ENCODE data around the gene GRIP1.

Gene GRIP1

DNA sequence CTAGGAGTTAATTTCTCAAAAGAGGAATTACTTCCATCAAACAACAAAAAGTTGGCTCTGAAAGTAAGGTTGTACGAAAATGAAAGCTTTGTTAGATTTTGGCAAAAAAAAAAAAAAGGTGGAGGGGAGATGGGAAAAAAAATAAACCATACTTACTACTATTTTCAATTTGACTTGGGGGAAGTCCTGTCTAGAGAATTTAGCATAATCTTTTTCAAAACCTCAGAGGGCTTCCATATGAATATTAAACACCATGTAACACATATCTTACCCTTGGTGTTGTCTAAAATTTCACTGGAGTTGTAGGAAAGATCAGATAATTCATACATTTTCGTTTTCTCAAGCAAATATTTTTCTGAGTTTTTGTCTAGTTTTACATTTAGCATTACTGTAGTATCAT is 17.5 kb downstream of the GRIP1 start:
- FAIRE-seq: no peak

DNA sequence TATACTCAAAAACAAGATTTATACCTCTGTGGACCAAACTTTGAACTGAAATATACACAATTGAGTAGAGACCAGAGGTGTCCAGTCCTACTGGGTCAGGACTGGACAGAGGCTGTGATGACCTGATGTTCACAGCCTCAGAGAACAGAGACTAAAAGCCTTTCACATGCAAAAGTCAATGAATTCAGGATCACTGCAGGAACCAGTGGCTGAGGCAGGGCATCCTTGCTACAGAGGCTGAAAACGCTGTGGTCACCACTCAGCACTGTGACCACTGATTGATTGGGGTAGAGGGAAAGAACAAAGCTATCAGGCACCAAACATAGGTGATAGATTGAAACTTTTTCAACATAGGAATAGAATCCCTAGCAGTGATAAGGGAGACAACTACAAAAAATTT is 25.1 kb downstream of the GRIP1 start:
- no peak for FAIRE-seq
- no peak for DNase-seq (ENCODE audit: insufficient read length, low spot score)

More for the DNA sequence above, 17.5 kb downstream of the GRIP1 start:
- no peak for DNase-seq (ENCODE audit: insufficient read length, low spot score)

DNA sequence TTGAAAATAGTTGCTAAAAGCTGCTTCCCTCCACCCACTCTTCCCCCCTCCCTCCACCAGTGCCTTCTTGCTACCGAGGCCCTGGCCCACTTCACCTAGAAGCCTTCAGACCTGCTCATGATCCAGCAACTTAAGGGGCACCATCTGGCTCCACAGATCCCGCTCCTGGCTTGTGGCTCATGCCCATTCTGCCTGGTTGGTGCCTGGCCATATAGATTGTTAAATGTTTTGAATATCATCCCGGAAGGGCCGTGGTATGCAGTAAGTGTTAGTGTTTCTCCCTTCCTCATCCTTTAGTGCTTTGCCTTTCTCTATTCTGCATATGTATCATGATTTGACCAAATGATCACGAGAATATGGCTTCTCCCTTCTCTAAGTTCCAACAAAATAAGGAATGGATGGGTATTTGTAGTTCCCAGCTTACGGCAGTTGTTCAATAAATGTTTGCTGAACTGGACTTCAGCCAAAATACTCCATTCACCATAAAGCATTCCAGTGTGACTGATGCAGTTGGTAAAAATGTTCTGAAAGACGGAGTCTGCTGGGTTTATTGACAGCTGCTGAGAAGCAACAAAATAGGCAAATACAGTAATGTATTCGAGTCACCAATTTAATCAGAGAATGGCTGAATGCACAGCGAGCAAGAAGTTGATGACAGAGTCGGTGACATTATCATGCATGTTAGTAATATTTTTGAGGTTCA is 30.7 kb downstream of the GRIP1 start:
- no peak for DNase-seq (ENCODE audit: insufficient read length, low spot score)
- FAIRE-seq: no peak

DNA sequence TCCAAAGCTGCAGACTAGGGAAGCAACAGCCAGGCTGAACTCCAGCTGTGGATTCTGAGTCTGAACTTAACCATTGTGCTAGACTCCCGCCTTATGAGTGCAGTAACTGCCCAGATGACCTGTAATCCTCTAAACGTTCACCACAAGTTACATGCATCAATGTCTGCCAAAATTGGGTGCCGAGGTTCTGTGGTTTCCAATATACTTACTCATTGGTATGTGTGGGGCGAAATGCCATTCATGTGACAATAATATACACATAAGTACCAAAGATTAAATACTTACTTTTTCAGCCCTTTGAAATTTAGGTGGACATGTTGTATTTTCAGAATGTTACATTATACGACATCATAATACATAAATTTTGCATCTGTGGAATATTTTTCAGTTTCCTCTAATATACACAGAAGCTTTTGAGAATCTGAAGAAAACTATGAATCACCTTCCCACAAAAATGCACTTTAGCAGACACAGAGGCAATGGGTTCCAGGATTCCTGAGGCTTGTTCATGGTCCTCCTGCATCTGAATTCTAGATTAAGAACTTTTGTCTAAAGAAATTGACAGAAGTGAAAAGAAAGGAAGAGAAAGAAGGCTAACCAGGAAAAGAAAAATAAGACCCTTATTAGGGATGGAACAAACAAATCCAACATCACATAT is 31.7 kb downstream of the GRIP1 start:
- FAIRE-seq: no peak
- DNase-seq (ENCODE audit: insufficient read length, low spot score): peak; percentile 45

DNA sequence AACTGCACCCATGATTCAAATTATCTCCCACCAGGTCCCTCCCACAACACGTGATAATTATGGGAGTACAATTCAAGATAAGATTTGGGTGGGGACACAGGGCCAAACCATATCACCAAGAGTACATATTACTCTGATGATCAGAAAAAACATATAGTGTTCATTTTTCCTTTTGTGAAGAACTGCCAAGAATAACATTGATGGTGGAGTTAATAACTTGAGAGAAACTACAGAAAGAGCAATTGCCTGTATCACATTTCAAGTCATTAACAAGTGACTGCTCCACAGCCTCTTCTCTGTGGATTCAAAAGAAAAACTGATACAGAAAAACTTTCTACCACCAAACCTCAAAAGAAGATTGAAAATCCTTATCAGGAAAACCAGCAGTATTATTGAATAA is 34.7 kb downstream of the GRIP1 start:
- FAIRE-seq (no peak), DNase-seq (ENCODE audit: insufficient read length, low spot score) (no peak)

DNA sequence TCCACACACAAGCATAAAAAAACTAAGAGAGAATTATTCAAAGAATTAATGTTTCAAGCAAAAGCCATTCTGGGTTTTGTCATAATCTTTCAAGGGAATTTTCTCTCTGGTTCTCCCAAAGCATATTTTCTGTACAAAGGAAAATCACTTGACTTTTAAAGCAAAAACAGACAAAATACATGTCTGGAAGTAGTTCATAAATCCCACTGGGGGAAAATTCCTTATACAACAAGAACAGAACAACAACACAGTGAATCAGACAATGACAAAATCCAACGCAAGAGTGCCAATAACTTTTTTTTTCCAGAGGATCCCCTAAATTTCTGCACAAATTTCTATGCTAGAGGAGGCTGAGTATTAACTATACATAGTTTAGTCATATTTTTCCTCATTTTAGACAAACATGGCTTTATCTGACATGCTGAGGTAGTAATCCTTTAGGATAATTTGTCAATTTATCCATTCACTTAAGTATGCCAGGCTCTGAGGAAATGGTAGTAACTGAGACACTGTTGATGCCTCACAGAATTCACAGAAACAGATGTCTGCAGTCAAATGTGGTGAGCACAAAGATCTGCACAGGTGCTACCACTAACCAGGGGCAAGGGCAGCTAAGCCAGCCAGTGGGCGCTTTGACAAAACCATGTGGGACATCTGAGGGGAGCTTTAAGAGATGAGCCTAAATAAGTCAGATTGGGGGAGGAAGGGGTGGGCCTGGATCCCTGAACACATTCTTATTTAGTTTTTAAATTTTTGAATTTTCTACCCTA is 38.0 kb downstream of the GRIP1 start:
- no peak for DNase-seq (ENCODE audit: insufficient read length, low spot score)
- FAIRE-seq: no peak

DNA sequence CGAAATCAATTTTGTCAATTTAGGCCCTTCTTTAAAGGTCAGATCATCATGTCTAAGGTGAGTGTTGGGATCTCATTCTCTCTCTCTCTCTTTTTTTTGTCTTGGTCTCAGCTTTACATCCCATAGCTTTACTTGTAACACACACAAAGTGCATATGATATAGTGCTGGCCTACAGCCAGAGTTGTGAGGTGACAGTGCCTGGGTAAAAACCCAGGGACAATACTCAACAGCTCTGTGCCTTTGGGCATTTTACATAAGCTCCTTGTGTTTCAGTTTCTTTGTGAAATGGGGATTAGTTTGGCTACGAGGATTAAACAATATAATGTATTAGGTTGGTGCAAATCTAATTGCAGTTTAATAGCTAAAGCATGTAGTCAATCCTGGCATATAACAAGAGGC is 40.2 kb downstream of the GRIP1 start:
- no peak for DNase-seq (ENCODE audit: insufficient read length, low spot score)
- no peak for FAIRE-seq

DNA sequence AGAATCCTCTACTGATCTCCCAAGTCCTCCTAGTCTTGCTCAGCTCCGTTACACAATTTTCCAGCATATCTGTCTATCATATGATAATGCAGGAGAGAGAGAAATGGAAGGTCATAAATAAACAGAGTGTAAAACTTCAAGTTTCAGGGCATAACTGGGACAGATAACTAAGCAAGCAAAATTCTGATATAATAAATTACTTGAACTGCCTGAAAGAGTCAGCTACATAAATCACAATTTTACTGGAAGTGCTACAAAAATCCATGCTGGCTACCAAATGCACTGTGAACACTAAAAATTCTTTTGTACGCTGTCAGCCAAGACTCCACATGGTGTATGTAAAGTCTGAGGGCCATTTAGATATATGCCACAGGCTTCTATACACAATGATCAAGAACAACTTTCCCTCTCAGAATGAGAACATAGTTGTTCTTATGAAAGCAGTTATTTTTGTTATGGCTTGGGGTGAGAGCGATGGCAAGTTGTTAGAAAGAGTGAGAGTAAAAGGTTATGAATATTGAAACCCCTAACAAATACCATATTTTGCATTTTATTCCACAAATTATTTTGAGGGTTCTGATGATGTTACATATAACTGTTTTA is 41.1 kb downstream of the GRIP1 start:
- FAIRE-seq: no peak
- DNase-seq (ENCODE audit: insufficient read length, low spot score): no peak

DNA sequence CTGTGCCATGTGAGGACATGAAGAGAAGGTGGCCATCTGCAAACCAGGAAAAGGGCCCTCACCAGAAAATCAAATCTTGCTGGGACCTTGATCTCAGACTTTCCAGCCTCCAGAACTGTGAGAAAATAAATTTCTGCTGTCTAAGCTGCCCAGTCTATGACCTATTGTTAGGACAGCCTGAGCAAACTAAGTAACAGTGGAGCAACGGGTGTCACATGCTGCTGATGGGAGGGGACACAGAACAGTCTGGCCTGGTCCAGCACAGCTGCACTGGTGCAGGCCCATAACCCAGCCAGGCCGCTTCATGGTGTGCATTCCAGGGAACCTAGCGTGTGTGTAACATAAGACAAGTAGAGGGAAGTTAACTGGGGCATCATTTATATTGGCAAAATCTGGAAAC is 42.1 kb downstream of the GRIP1 start:
- FAIRE-seq (no peak), DNase-seq (ENCODE audit: insufficient read length, low spot score) (no peak)

DNA sequence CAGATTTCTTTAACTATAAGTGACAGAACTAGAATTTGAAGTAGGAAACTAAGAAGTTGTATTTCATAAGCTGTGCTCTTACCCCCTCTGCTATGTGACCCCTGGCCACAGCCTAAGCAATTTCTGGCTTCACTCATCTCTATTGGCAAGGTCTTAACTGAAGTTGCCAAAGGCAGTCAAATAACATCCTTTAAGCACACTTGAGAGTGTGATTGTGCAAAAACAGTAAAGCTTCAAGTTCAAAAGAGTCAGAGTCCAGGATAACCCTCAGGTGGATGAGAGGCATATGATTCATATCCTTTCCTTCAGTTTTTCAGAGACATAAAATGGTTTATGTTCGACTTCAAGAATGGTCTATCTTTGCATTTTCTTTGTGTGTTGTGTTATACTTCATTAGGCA is 45.2 kb downstream of the GRIP1 start:
- FAIRE-seq (no peak), DNase-seq (ENCODE audit: insufficient read length, low spot score) (no peak)

DNA sequence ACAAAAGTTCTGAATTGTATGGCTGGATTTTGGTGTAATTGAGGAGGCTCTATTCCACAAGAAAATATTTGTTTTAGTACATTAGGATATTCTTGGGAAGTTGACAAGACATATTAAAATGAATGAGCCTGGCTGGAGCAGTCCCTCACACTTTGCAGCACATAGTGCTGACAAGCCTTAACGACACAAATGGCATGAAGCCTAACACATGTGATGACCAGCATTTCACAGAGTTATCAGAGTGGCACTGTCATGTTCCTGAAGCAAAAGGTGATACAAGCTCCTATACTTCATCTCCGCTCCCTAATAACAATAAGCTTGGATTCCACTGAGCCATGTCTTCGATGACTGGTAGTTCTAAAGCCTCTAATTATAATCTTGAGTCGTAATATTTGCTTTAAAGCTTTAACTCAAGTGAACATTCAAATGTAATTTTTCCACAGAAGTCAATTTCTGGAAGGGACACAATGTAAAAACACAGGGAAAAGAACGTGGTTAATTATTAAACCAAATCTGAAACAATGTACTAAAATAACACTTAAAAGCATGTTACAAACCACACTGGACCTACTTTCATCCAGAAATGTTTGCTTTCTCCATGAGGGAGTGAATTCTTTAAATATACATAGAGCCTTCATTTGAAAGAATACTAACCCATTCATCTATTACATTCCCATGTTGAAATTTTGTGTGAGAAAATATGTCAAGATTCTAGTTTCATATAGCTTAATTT is 49.6 kb downstream of the GRIP1 start:
- no peak for FAIRE-seq
- DNase-seq (ENCODE audit: insufficient read length, low spot score): no peak

DNA sequence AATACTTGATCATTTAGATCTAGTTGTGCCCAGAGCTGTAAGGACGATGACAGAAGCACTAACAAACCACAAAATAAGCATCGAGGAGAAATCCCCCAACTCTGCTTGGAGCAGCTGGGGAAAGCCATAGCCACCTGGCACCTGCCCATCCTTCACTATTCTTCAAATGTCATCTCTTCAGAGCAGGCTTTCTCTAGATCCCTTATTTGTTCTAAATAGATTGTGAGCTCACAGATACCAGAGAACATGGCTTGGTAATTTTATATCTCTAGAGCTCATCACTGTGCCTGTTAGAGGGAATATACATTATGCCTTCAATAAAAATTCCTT is 50.9 kb downstream of the GRIP1 start:
- no peak for DNase-seq (ENCODE audit: insufficient read length, low spot score)
- no peak for FAIRE-seq

DNA sequence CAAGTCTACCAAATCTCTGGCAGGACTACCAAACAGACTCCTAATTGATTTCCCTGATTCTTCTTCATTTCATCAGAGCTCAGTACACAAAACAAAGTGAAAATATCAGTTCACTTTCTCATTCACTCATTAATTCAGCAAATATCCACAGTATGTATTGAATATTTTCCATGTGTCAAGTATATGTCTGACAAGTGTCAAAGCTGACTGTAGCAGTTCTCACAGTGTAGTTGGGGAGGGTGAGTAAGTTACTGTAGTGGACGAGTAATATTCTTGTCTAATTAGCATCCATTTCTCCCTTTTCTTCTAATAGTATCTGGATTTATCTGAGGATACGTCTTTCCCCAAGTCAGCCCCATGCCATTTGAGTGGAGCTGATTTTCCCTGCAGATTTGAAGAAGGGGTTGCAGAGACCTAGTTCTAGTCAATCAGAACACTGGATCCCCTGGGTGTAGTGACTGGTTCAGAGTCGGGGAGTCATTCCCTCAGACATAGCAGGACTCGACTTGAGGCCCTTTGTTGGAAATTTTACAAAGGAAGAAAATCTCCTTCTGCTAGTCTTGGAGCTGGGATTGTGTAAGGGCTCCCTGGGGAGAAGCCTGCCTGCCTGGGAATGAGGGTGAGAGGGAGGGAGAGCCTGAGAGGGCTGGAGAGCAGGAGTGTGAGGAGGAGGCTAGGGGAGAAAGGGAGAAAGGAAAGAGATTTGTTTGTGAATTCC is 51.4 kb downstream of the GRIP1 start:
- DNase-seq (ENCODE audit: insufficient read length, low spot score): no peak
- no peak for FAIRE-seq

DNA sequence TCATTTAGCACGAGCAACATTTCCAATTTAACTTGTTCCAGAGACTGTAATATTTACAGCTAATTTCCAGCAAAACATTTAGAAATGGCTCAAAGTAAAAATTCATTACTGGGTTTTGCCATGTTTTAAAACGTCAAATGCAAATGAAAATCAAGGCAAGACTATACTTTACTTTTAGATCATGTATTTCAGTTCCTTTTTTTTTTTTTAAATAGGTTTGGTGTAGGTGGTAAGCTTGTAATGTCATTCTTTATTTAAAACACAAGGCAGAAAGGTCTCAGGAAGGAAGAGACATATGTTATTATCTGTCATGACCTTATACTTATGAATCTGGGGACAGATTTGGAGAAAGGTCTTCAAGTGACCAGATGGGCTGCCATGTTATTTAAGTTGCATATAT is 54.1 kb downstream of the GRIP1 start:
- FAIRE-seq (no peak), DNase-seq (ENCODE audit: insufficient read length, low spot score) (no peak)

DNA sequence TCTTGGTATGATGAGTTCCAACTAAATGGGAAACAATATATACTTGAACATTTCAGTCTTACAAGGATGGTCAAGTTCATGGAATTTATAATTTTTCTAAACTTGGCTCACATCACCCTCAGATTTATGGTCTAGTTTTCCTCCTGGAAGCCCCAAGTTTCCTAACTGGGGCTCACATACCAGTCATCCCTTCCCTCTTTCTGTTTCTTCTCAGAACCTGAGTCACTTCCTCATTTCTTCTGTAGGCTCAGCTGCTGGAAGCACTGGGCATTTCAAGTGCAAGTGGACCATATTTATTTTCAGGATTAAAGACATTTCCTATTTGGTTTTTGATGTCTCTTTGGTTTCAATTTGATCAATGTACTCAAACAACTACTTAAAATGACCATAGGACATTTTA is 55.4 kb downstream of the GRIP1 start:
- DNase-seq (ENCODE audit: insufficient read length, low spot score) (no peak), FAIRE-seq (no peak)

DNA sequence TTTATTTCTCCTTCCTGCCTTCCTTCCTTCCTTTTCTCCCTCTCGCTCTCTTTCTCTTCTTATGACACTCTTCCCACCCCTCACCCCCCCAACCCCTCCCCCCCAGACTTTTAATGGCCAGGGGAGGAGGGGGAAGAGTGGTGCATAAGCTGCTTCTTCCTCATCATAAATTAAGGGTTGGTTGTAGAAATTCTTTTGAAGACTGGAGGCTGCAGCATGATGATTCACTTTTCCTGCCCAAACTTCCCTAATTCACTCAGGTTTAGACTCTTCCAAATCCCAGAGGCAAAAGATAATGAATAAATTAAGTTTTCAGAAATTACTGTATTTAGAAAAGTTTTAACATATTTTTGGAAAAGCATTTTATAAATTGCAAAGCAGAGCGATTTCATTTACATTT is 58.2 kb downstream of the GRIP1 start:
- FAIRE-seq (no peak), DNase-seq (ENCODE audit: insufficient read length, low spot score) (no peak)

DNA sequence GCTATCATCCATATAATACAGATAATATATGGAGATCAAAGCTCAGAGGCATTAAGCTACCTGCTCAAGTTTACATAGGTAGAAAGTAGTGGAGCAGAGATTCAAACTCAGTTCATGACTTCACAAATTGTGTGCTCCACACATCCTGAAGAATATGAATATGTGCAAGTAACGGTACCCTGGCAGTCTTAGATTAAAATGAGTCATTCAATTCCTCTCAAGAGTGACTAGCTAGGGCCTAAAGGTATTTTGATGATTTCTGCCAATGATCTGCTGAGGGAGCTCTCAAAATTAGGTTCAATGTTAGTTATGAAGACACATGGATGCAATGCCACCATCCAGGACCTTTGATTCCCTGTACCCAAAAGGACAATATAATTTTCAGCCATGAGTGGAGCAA is 58.9 kb downstream of the GRIP1 start:
- DNase-seq (ENCODE audit: insufficient read length, low spot score) (no peak), FAIRE-seq (no peak)

DNA sequence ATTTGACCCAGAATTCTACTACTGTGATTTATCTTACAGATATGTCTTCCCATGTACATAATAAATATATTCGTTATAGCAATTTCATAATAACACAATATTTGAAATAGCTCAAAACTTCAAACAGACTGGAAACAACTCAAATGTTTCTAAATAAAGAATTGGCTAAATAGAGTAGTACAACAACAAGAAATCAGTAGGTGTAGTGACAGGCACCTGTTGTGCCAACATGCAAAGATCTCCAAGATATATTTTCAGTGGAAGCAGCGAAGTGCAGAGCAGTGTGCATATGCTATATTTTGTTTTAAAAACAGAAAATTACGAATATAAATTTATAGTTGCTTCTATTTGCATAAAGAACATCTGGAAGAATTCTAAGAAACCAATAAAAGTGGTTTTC is 60.9 kb downstream of the GRIP1 start:
- DNase-seq (ENCODE audit: insufficient read length, low spot score): no peak
- no peak for FAIRE-seq

DNA sequence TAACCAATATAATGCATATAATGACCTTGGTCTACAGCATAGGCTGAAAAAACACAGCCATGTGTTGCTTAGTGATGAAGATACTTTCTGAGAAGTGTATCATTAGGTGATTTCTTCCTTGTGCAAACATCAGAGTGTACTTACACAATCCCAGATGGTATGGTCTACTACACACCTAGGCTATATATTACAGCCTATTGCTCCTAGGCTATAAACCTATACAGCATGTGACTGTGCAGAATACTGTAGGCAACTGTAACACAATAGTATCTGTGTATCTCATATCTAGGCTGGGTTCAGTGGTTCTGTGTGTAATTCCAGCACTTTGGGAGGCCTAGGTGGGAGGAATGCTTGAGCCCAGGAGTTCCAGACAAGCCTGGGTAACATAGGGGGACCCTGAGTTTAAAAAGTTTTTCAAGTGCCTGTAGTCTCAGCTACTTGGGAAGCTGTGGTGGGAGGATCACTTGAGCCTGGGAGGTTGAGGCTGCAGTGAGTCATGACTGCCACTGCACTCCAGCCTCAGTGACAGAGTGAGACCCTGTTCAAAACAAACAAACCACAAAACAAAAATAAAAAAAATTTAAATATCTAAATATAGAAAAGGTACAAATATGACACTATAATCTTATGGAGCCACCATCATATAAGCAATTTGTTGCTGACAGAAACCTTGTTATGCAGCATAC is 66.6 kb downstream of the GRIP1 start:
- DNase-seq (ENCODE audit: insufficient read length, low spot score): no peak
- no peak for FAIRE-seq

DNA sequence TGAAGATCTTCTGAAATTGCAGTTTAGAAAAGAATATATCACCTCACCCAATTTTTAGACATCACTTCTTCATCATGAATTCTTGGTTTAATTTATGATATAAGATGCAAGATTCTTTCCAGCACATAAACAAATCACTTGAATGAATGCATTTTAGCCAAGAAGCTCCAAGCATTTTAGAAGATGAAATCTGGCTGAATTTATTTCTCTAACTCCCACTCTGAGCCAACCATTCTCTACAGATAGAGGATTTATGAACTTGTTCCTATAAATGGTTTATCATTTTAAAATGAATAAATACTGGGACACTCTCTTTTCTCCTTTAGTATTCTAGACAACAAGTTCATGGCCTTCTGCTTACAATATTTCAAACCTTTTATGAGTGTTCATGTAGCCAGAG is 71.7 kb downstream of the GRIP1 start:
- FAIRE-seq (no peak), DNase-seq (ENCODE audit: insufficient read length, low spot score) (no peak)

All from HTR-8/SVneo (cell line).